ENCODE data around the gene MCOLN2.

- TF ChIP-seq CTCF (IDR thresholded peaks at IDR 0.05): no peak
- TF ChIP-seq EP300 (IDR thresholded peaks at IDR 0.05; ENCODE audit: borderline replicate concordance in 1 of 2, low read depth in 1 of 2, low read length in 1 of 2): no peak
- TF ChIP-seq RFX5 (IDR thresholded peaks at IDR 0.05; ENCODE audit: low read length): no peak
- TF ChIP-seq JUND (IDR thresholded peaks at IDR 0.05): no peak
- no peak for TF ChIP-seq YY1 (IDR thresholded peaks at IDR 0.05; ENCODE audit: low read depth)
- TF ChIP-seq FOXM1 (IDR thresholded peaks at IDR 0.05; ENCODE audit: low read depth): no peak
- no peak for TF ChIP-seq TEAD4 (IDR thresholded peaks at IDR 0.05; ENCODE audit: borderline replicate concordance, insufficient read depth)
- no peak for TF ChIP-seq NFIC (IDR thresholded peaks at IDR 0.05; ENCODE audit: borderline replicate concordance)
- TF ChIP-seq FOXJ3 (CRISPR knock-in tag; IDR thresholded peaks at IDR 0.05): no peak
- no peak for TF ChIP-seq RCOR1 (IDR thresholded peaks at IDR 0.05; ENCODE audit: low read length)
- no peak for TF ChIP-seq USF2 (IDR thresholded peaks at IDR 0.05; ENCODE audit: borderline replicate concordance, low read depth, low read length)
Measured at GRCh38 chr1:84961316-84961715, 35.6 kb downstream of the MCOLN2 start.
